GM23338 (cell line): ENCODE measurements around the gene RIT1. TPM values are rescaled to one million over a fixed set of nuclear protein-coding genes. Genes with fewer than 3 reads are reported as not detected.

Experiments
- CTCF ChIP-seq, 2 experiments: fragments of 200-600 bp in 1 of 2; sonication (generic) in 1 of 2; conservative IDR thresholded peaks; 2 replicates each; pipeline versions ENCODE4 v1.5.1 to v1.6.1; 2016 to 2017; ENCODE audit warnings: antibody characterized with exemption in 2 of 2, low read depth in 2 of 2, mild to moderate bottlenecking in 2 of 2, moderate library complexity in 1 of 2
- EZH2 ChIP-seq: fragments of 200-600 bp; sonication (generic); IDR thresholded peaks from one replicate; pipeline ENCODE4 v1.8.0; 2017; ENCODE audit warnings: antibody characterized with exemption, mild to moderate bottlenecking, low read depth; ENCODE audit not compliant: unreplicated experiment
- EZH2phosphoT487 ChIP-seq: fragments of 200-600 bp; sonication (generic); IDR thresholded peaks from one replicate; pipeline ENCODE4 v1.8.1; 2018; ENCODE audit warnings: antibody characterized with exemption; ENCODE audit not compliant: unreplicated experiment
- NANOG ChIP-seq: IDR thresholded peaks from 2 replicates; pipeline ENCODE4 v1.6.1; 2016; ENCODE audit warnings: antibody characterized with exemption, borderline replicate concordance
- POLR2AphosphoS5 ChIP-seq: IDR thresholded peaks from 2 replicates; pipeline ENCODE4 v1.6.1; 2016; ENCODE audit warnings: antibody characterized with exemption, low read depth
- REST ChIP-seq: IDR thresholded peaks from one replicate; pipeline ENCODE4 v1.6.1; 2018; ENCODE audit warnings: antibody characterized with exemption; ENCODE audit not compliant: unreplicated experiment
- STAT1 ChIP-seq: IDR thresholded peaks from one replicate; pipeline ENCODE4 v1.6.1; 2016; ENCODE audit warnings: antibody characterized with exemption; ENCODE audit not compliant: unreplicated experiment
- ZNF114 ChIP-seq: fragments of 250-450 bp; sonication (Bioruptor Pico); IDR thresholded peaks from 2 replicates; pipeline ENCODE4 v1.5.0; 2020; ENCODE audit warnings: mild to moderate bottlenecking, moderate library complexity
- ZNF331 ChIP-seq: fragments of 250-450 bp; sonication (Bioruptor Pico); IDR thresholded peaks from 2 replicates; pipeline ENCODE4 v1.5.0; 2020; ENCODE audit warnings: low read depth, mild to moderate bottlenecking, moderate library complexity
- ZNF462 ChIP-seq: fragments of 250-450 bp; sonication (Bioruptor Pico); IDR thresholded peaks from 2 replicates; pipeline ENCODE4 v1.5.0; 2020; ENCODE audit warnings: mild to moderate bottlenecking, moderate library complexity
- polyA plus RNA-seq: library from polyadenylated mRNA; unstranded; fragments of >200 nt; fragmentation: Nextera tagmentation; extraction: Ambion mirVana; gene quantifications from 2 replicates; pipeline ENCODE4 v1.2.1, GENCODE V29; 2016
- total RNA-seq: library from RNA; depleted of rRNA; stranded (reverse); fragments of >200 nt; shearing (Covaris generic); gene quantifications from 2 replicates; pipeline ENCODE4 v1.2.3, GENCODE V29; 2014

RIT1 gene
- total and polyA plus RNA-seq, 2 experiments from 2014 or later, result 21.5 to 24.4 TPM

- TF ChIP-seq ZNF462 (no peak), STAT1 (no peak), ZNF114 (CRISPR knock-in tag) (no peak), CTCF (conservative IDR thresholded peaks at IDR 0.05; ENCODE audit: low read depth in 2 of 2) (no peak), REST (no peak), POLR2AphosphoS5 (no peak), ZNF331 (CRISPR knock-in tag) (no peak), EZH2phosphoT487 (no peak), EZH2 (no peak), NANOG (no peak)
Measured at GRCh38 chr1:155867766-155868165, 43.4 kb downstream of the RIT1 start (continued).
